Gastrocnemius medialis (tissue), 4 donors: ENCODE results near the gene PPARG. TPM values are rescaled to one million over a fixed set of nuclear protein-coding genes. Genes with fewer than 3 reads are reported as not detected.
"Not testable (repeated sequence)": the region's sequence is repeated elsewhere in the genome, so short reads cannot be mapped to it uniquely, and the experiment has no call there.

Source experiments
- ATAC-seq, 2 donors: fragments of 150-250 bp; one replicate each; pipeline ENCODE4 v1.9.1; 2016
- DNase-seq, 2 donors: peaks; one replicate each; pipeline ENCODE4 v3.0.0-alpha.2; 2019
- H3K27ac ChIP-seq, 4 donors: fragments of 200-600 bp; sonication (generic); 1 replicate in 1 of 4; 2 replicates in 3 of 4; pipeline ENCODE4 v1.5.1; 2016 to 2018; ENCODE audit warnings: mild to moderate bottlenecking in 2 of 4, moderate library complexity in 1 of 4
- H3K27me3 ChIP-seq, 3 donors: fragments of 200-600 bp; sonication (generic) in 2 of 3; 1 replicate in 1 of 3; 2 replicates in 2 of 3; pipeline versions ENCODE4 v1.5.1 to v1.6.0; 2016 to 2019; ENCODE audit warnings: mild to moderate bottlenecking in 1 of 3, moderate library complexity in 1 of 3
- H3K36me3 ChIP-seq, 2 donors: fragments of 200-600 bp; sonication (generic) in 1 of 2; one replicate each; pipeline ENCODE4 v1.5.1; 2017 to 2018
- H3K4me1 ChIP-seq, 2 donors: fragments of 200-600 bp; sonication (generic) in 1 of 2; one replicate each; pipeline ENCODE4 v1.5.1; 2016 to 2017; ENCODE audit warnings: mild to moderate bottlenecking in 2 of 2
- H3K4me3 ChIP-seq, 4 donors: fragments of 200-600 bp; sonication (generic) in 3 of 4; 1 replicate in 1 of 4; 2 replicates in 3 of 4; pipeline ENCODE4 v1.5.1; 2016 to 2019; ENCODE audit warnings: mild to moderate bottlenecking in 2 of 4
- H3K9me3 ChIP-seq, 3 donors: fragments of 200-600 bp; sonication (generic) in 2 of 3; 1 replicate in 1 of 3; 2 replicates in 2 of 3; pipeline ENCODE4 v1.5.1; 2016 to 2019
- CTCF ChIP-seq, 5 experiments: fragments of 450-650 bp in 3 of 5; fragments of 200-600 bp in 2 of 5; sonication (generic) in 2 of 5; IDR thresholded peaks in 4 of 5; conservative IDR thresholded peaks in 1 of 5; 1 replicate in 4 of 5; 2 replicates in 1 of 5; pipeline ENCODE4 v1.5.1; 2016 to 2019; ENCODE audit warnings: antibody characterized with exemption in 5 of 5, mild to moderate bottlenecking in 3 of 5, moderate library complexity in 3 of 5
- POLR2A ChIP-seq, 2 donors: fragments of 450-650 bp; IDR thresholded peaks; one replicate each; pipeline ENCODE4 v1.6.1; 2017; ENCODE audit warnings: antibody characterized with exemption in 2 of 2, mild to moderate bottlenecking in 2 of 2, moderate library complexity in 2 of 2
- in situ Hi-C, 4 donors: fragments of 200-750 bp; cut with MboI; loops; one replicate each; pipeline versions ENCODE4 v1.15.0 to v1.8.0; 2017; ENCODE audit warnings: low sequenced_read_pairs in 4 of 4
- intact Hi-C: fragments of 100-400 bp; cut with DNase I; formaldehyde crosslinking; loops from one replicate; pipeline ENCODE4 v1.15.1; 2023; ENCODE audit warnings: low total_unique reads
- total RNA-seq, 4 donors: library from RNA; depleted of rRNA; stranded (reverse); fragments of >200 nt; gene quantifications; one replicate each; pipeline versions ENCODE4 v1.1.0 to v1.2.3, GENCODE V29; 2016

The PPARG gene
- total RNA-seq, 4 donors from 2014 or later, result 4.9 to 10.6 (median 8.5) TPM

- in situ Hi-C loops, result loop anchor here (5.0 to 10.0 kb wide), 3 partner anchors 294 to 344 kb away; no protein-coding TSS in a partner anchor
- intact Hi-C loops, result no loop called here
- Histone ChIP-seq H3K27me3 (no peaks in the 10 kb centered on the region), H3K27ac (no peak overlapping the region), H3K4me3 (no peak overlapping the region), H3K4me1 (peaks cover 2 to 5% of the 10 kb centered on the region in 2 donors), H3K9me3 (no peaks in the 10 kb centered on the region), H3K36me3 (no peaks in the 10 kb centered on the region)
- no peak for DNase-seq
- no peak for TF ChIP-seq POLR2A (IDR thresholded peaks at IDR 0.05)
- no peak for TF ChIP-seq CTCF (IDR thresholded peaks at IDR 0.05 in 4 of 5, conservative IDR thresholded peaks at IDR 0.05 in 1 of 5)
- ATAC-seq, result no peak
Observed at GRCh38 chr3:12478326-12478725, 189.5 kb downstream of the PPARG start.

GRCh38 chr3:12479198-12479597 lies 190.3 kb downstream of the PPARG start:
- in situ Hi-C loops, result loop anchor here (5.0 to 10.0 kb wide), 3 partner anchors 294 to 344 kb away; no protein-coding TSS in a partner anchor
- H3K27me3 ChIP-seq, H3K9me3 ChIP-seq, H3K4me3 ChIP-seq, DNase-seq, ATAC-seq, H3K36me3 ChIP-seq, H3K27ac ChIP-seq, intact Hi-C loops: not testable (repeated sequence)
- H3K4me1 ChIP-seq, result peaks cover 8 to 12% of the 10 kb centered on the region in 2 donors

- H3K36me3 ChIP-seq, result no peaks in the 10 kb centered on the region
- TF ChIP-seq CTCF (IDR thresholded peaks at IDR 0.05 in 4 of 5, conservative IDR thresholded peaks at IDR 0.05 in 1 of 5), result peak; percentile 69 to 77 (median 71)
- no peak for TF ChIP-seq POLR2A (IDR thresholded peaks at IDR 0.05)
- peak overlapping the region in 1 of 4 donors; percentile 12 for H3K27ac ChIP-seq
- H3K4me3 ChIP-seq, result no peak overlapping the region
- intact Hi-C loops, result loop anchor here (1.0 to 5.0 kb wide), 4 partner anchors 193 to 345 kb away; partner anchors contain the start of gene PPARG
- in situ Hi-C loops, result loop anchor here (5.0 to 10.0 kb wide), 3 partner anchors 295 to 345 kb away; no protein-coding TSS in a partner anchor
- no peaks in the 10 kb centered on the region for H3K27me3 ChIP-seq
- H3K9me3 ChIP-seq, result no peaks in the 10 kb centered on the region
- ATAC-seq (no peak), DNase-seq (no peak)
- peaks cover 11 to 13% of the 10 kb centered on the region in 2 donors for H3K4me1 ChIP-seq
Observed at GRCh38 chr3:12479919-12480427, 191.1 kb downstream of the PPARG start.

- Histone ChIP-seq H3K36me3 (no peaks in the 10 kb centered on the region), H3K27me3 (no peaks in the 10 kb centered on the region), H3K4me1 (peaks cover 15 to 23% of the 10 kb centered on the region in 2 donors), H3K27ac (peak overlapping the region; percentile 84 to 89 (median 86)), H3K9me3 (no peaks in the 10 kb centered on the region), H3K4me3 (peak overlapping the region; percentile 73 to 89 (median 78))
- in situ Hi-C loops, result no loop called here
- DNase-seq (no peak), ATAC-seq (no peak)
- intact Hi-C loops, result loop anchor here (5.0 kb wide), 3 partner anchors 196 to 306 kb away; partner anchors contain the start of gene PPARG
- TF ChIP-seq CTCF (IDR thresholded peaks at IDR 0.05 in 4 of 5, conservative IDR thresholded peaks at IDR 0.05 in 1 of 5) (no peak), POLR2A (IDR thresholded peaks at IDR 0.05) (no peak)
Observed at GRCh38 chr3:12483410-12483809, 194.5 kb downstream of the PPARG start.

GRCh38 chr3:12483872-12484197 lies 195.0 kb downstream of the PPARG start:
- H3K36me3 ChIP-seq, result no peaks in the 10 kb centered on the region
- DNase-seq, result no peak
- no peaks in the 10 kb centered on the region for H3K27me3 ChIP-seq
- peaks cover 15 to 23% of the 10 kb centered on the region in 2 donors for H3K4me1 ChIP-seq
- TF ChIP-seq CTCF (IDR thresholded peaks at IDR 0.05 in 4 of 5, conservative IDR thresholded peaks at IDR 0.05 in 1 of 5) (no peak), POLR2A (IDR thresholded peaks at IDR 0.05) (no peak)
- H3K27ac ChIP-seq, result peak overlapping the region; percentile 84 to 89 (median 86)
- intact Hi-C loops, result loop anchor here (2.0 to 5.0 kb wide), 4 partner anchors 73 to 307 kb away; partner anchors contain the start of genes MKRN2 and PPARG
- in situ Hi-C loops, result no loop called here
- no peaks in the 10 kb centered on the region for H3K9me3 ChIP-seq
- ATAC-seq, result no peak
- peak overlapping the region; percentile 73 to 89 (median 78) for H3K4me3 ChIP-seq

Other genes with a start within 250 kb of the PPARG start
- gene TIMP4, start 130.2 kb upstream of the PPARG start, total RNA-seq, result 10 to 100 TPM; 15.9 to 29.7 (median 22.5) TPM
- gene TSEN2, start 195.4 kb downstream of the PPARG start, total RNA-seq, result 10 to 100 TPM; 10.7 to 19.5 (median 12.0) TPM